Cerebellar cortex (tissue), 1 donor: ENCODE measurements around the gene SDC3.

ENCODE experiments used
- DNase-seq: peaks from one replicate; pipeline ENCODE4 v3.0.0-alpha.2; 2015; ENCODE audit warnings: low spot score

The SDC3 gene

GRCh38 chr1:30904191-30904961 is 4.2 kb downstream of the SDC3 start:
- no peak for DNase-seq

- no peak for DNase-seq
Observed at GRCh38 chr1:30903343-30904034, 5.1 kb downstream of the SDC3 start.

GRCh38 chr1:30902593-30903290 is 5.8 kb downstream of the SDC3 start:
- DNase-seq = no peak

- no peak for DNase-seq
Observed at GRCh38 chr1:30901798-30902581, 6.6 kb downstream of the SDC3 start.

GRCh38 chr1:30900931-30901560 is 7.5 kb downstream of the SDC3 start:
- DNase-seq = no peak

GRCh38 chr1:30900486-30900885 is 8.1 kb downstream of the SDC3 start:
- DNase-seq = no peak

- DNase-seq = no peak
Observed at GRCh38 chr1:30899577-30900389, 8.8 kb downstream of the SDC3 start.

GRCh38 chr1:30898031-30898815 is 10.3 kb downstream of the SDC3 start:
- no peak for DNase-seq

- DNase-seq = no peak
Observed at GRCh38 chr1:30896905-30897304, 11.7 kb downstream of the SDC3 start.

- DNase-seq = no peak
Observed at GRCh38 chr1:30895944-30896660, 12.5 kb downstream of the SDC3 start.

GRCh38 chr1:30895382-30895943 is 13.1 kb downstream of the SDC3 start:
- no peak for DNase-seq

GRCh38 chr1:30894508-30894973 is 14.0 kb downstream of the SDC3 start:
- DNase-seq = no peak

GRCh38 chr1:30893776-30894507 is 14.6 kb downstream of the SDC3 start:
- DNase-seq = no peak

GRCh38 chr1:30892671-30893073 is 15.9 kb downstream of the SDC3 start:
- no peak for DNase-seq

- DNase-seq = no peak
Observed at GRCh38 chr1:30891227-30891552, 17.4 kb downstream of the SDC3 start.

- DNase-seq = no peak
Observed at GRCh38 chr1:30890502-30891226, 17.9 kb downstream of the SDC3 start.

- no peak for DNase-seq
Observed at GRCh38 chr1:30889511-30889910, 19.0 kb downstream of the SDC3 start.

GRCh38 chr1:30888975-30889374 is 19.6 kb downstream of the SDC3 start:
- DNase-seq = no peak
